ENCODE measurements around the gene B3GLCT. TPM values are rescaled to one million over a fixed set of nuclear protein-coding genes. Genes with fewer than 3 reads are reported as not detected.
"Not testable (repeated sequence)": the region's sequence is repeated elsewhere in the genome, so short reads cannot be mapped to it uniquely, and the experiment has no call there.

The B3GLCT gene
- total RNA-seq, 1 experiment from 2014 or later = 10.9 TPM

DNA sequence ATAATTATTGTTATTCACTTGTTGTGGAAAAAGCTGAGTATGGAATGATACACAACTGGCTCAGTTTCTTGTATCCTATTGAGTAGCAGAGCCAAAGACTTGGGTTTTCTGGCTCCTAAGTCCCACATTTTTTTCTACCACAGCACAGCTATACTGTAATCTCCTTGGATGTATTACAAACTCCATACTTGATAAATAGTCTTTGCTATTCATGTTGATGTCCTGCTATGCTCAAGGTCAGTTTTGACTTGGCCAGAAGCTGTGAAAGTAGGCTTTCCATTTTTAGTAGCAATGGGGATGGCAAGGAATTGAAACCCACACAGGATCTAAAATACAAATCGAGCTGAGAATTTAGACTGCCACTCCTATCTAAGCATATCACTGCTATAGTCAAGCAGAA lies 79.1 kb downstream of the B3GLCT start:
- no peak for DNase-seq (ENCODE audit: low spot score)

- no peak for DNase-seq (ENCODE audit: low spot score)
These were observed 83.1 kb downstream of the B3GLCT start for GRCh38 chr13:31282741-31283455.

GRCh38 chr13:31286930-31287329 lies 87.2 kb downstream of the B3GLCT start:
- no peak for DNase-seq (ENCODE audit: low spot score)

DNA sequence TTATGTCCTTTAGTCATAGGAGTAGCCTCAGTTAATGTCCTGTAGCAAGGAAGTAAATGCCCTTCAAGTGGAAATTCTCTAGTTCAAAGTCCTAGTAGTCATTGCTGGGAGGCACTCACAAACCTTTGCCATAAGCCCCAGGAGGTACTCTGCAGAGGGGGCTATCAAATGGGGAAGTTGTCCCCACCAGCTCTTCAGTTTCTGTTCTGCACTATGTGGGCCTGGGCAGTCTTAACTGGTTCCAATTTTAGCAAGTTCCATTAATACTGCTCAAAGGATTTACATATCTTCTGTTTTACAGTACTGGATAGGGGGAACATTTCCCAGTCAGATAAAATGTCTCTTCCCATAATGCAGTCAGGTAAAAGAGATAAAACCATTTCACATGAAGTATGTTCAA lies 101.3 kb downstream of the B3GLCT start:
- no peak for DNase-seq (ENCODE audit: low spot score)

- no peak for DNase-seq (ENCODE audit: low spot score)
These were observed 110.6 kb downstream of the B3GLCT start for GRCh38 chr13:31310356-31310755.

GRCh38 chr13:31310786-31311185 lies 111.0 kb downstream of the B3GLCT start:
- DNase-seq (ENCODE audit: low spot score) = no peak

- DNase-seq (ENCODE audit: low spot score) = no peak
These were observed 112.1 kb downstream of the B3GLCT start for GRCh38 chr13:31311921-31312320.

DNA sequence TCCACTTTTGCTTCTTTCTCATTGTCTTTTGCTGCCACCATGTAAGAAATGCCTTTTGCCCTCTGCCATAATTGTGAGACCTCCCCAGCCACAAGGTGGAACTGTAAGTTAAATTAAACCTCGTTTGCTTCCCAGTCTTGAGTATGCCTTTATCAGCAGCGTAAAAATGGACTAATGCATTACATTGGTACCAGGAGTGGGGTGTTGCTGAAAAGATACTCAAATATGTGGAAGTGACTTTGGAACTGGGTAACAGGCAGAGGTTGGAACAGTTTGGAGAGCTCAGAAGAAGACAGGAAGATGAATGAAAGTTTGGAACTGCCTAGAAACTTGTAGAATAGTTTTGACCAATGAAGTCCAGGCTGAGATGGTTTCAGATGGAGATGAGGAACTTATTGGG lies 115.2 kb downstream of the B3GLCT start:
- DNase-seq (ENCODE audit: low spot score) = no peak

DNA sequence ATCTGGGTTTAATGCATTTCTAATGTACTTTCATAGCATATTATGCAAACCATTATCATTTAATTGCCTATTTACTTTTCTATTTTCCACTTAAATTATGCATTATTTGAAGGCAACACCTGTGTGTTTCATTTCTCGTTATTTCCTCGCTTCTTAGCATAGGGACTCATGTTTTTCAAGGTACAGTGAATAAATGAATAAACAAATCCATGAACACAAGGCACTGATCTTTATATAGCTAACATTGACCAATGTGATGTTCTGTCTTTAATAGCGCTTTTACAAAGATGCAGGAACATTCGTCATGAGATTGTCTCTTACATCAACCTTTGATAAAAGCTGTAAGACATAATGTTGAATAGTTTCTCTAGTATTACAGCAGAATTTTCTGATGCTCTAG lies 121.2 kb downstream of the B3GLCT start:
- DNase-seq (ENCODE audit: low spot score) = no peak

- DNase-seq (ENCODE audit: low spot score) = no peak
These were observed 121.7 kb downstream of the B3GLCT start for GRCh38 chr13:31321457-31321856.

DNA sequence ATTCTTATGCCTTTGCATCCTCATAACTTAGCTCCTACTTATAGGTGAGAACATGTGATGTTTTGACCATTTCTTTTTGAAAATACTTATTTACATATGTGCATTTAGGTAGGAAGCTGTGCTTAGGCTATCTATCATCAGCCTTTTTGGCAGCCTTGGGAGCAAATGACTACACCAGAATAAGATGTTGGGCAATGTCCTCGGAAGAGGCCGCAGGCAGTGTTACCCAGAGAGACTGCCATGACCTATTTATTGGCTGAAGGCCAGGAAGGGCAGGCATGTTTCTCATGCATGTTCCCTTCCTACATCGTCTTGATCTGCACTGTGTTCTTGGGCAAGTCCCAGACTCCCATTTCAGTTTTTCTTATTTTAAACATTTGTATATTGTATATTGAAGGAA lies 122.3 kb downstream of the B3GLCT start:
- DNase-seq (ENCODE audit: low spot score) = no peak

- DNase-seq (ENCODE audit: low spot score) = no peak
These were observed 123.1 kb downstream of the B3GLCT start for GRCh38 chr13:31322702-31323405.

DNA sequence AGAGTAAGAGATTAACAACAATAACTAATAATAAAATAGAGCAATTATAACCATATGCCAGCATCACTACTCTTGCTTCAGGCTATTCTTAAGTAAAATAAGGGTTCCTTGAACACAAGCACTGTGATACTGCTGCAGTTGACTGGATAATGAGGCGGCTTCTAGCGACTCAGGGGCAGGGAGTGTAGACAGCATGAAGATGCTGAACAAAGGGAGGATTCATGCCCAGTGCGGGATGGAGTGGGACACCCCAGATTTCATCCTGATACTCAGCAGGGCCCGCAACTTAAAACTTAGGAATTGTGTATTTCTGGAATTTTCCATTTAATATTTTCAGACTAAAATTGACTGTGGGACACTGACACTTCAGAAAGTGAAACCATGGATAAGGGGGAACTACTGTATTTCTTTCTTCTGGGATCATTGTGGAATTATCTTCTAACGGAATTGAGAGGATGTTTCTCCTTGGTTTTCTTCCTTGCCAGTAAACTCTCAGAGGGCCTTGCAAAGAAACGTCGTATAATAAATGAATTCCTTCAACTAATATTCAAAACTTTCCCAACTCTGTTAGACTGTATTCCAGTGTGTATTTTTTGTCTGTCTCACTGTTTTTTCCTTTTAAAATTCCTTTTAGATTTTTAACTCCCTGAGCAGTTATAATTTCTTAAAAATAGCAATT lies 127.5 kb downstream of the B3GLCT start:
- DNase-seq (ENCODE audit: low spot score) = no peak

- DNase-seq (ENCODE audit: low spot score) = peak; percentile 25
These were observed 128.9 kb downstream of the B3GLCT start for GRCh38 chr13:31328549-31329235.

- no peak for DNase-seq (ENCODE audit: low spot score)
These were observed 130.5 kb downstream of the B3GLCT start for GRCh38 chr13:31330236-31330635.

DNA sequence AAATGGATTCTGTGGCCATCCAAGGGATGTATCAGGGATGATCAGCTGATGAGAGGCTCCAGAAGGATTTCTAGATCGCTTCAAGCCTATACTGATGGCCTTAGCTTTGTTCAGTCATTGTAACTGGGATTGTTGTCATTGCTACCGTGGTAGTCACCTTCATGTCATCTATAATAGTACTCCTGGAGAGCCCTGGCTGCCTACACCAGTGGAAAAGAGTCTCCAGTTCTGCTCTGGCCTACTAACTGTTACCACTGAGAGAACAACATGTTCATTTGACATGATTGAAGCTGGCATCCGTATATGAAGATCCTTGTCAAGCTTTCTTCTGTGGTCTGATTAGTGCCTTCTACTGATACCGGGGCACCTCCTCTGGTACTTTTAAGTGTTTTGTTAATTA lies 131.3 kb downstream of the B3GLCT start:
- no peak for DNase-seq (ENCODE audit: low spot score)

GRCh38 chr13:31334547-31334946 lies 134.8 kb downstream of the B3GLCT start:
- DNase-seq (ENCODE audit: low spot score) = no peak

DNA sequence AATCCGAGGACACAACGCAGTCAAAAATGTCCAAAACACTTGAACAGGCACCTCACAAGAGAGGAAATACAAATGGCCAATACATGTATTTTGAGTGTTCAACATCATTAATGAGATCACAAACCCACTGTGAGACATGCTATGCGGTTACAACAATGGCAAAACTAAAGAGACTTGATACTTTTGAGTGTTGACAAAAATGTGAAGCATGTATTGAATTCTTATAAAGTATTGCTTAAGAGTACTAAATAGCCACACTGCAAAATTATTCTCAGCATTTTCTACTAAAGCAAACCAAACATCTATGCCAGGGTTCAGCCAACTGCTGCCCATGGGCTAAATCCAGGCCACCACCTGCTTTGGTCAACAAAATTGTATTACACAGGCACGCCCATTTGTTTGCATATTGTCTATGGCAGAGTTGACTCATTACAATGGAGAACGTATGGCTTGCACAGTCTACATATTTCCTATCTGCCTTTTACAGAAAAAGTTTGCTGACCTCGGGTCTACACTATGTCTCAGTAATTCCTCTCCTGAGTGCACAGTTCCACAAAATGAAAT lies 135.3 kb downstream of the B3GLCT start:
- DNase-seq (ENCODE audit: low spot score) = no peak

DNA sequence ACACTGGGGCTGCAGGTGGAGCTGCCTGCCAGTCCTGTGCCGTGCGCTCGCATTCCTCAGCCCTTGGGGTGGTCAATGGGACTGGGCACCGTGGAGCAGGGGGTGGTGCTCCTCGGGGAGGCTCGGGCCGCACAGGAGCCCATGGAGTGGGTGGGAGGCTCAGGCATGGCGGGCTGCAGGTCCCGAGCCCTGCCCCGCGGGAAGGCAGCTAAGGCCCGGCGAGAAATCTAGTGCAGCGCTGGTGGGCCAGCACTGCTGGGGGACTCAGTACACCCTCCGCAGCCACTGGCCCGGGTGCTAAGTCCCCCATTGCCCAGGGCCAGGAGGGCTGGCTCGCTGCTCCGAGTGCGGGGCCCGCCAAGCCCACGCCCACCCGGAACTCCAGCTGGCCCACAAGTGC lies 139.8 kb downstream of the B3GLCT start:
- DNase-seq (ENCODE audit: low spot score) = not testable (repeated sequence)

DNA sequence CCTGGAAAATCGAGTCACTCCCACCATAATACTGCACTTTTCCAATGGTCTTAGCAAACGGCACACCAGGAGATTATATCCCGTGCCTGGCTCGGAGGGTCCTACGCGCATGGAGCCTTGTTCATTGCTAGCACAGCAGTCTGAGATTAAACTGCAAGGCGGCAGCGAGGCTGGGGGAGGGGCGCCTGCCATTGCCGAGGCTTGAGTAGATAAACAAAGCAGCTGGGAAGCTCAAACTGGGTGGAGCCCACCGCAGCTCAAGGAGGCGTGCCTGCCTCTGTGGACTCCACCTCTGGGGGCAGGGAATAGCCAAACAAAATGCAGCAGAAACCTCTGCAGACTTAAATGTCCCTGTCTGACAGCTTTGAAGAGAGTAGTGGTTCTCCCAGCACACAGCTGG lies 141.1 kb downstream of the B3GLCT start:
- not testable (repeated sequence) for DNase-seq (ENCODE audit: low spot score)

DNA sequence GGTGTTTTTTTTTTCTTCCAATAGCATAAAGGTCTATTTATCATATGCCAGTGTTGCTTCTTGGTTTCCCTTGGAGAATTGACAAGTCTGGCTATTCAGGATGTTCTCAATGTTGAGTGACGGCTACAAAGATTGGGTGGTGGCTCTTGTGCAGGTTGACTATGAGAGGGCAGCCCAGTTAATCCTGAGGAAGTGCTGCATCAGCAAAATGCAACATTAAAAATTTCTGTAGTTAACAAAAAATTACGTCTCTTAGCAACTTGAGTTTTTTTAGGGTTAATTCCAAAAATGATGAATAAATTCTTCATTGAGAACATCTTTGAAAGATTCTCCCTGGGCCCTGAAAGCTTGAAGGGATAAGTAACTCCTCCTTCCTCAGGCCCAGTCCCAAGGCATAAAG lies 147.1 kb downstream of the B3GLCT start:
- DNase-seq (ENCODE audit: low spot score) = no peak

DNA sequence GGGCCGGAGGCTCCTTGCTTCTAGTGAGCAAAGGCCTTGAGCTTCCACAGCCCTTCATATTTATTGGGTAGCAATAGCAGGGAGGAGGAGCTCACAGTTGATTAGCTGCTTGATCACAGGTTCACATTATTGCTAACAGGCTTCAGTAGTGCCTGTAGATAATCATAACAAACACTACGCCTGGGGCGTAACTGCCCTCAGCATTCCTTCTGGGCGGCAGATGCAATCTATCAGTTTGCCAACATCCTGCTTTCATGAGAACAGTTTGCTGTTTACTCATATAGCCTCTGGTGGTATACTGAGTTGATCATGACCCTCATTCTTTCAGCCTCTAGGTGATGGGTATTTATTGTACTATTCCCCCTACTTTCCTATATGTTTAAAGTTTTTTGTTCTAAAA lies 149.4 kb downstream of the B3GLCT start:
- DNase-seq (ENCODE audit: low spot score) = no peak

All from H4 (cell line).